Measurements from ENCODE around the gene CDH23.

GRCh38 chr10:71729161-71729636 lies 332.5 kb downstream of the CDH23 start:
- no peak for TF ChIP-seq CTCF (IDR thresholded peaks at IDR 0.05; ENCODE audit: low read length)
- no peak for TF ChIP-seq EZH2phosphoT487 (IDR thresholded peaks at IDR 0.05; ENCODE audit: low read length)
- no peak for TF ChIP-seq EZH2 (optimal IDR thresholded peaks at IDR 0.05; ENCODE audit: low read depth, low read length)

All from MM.1S (cell line).